Activated CD4-positive, alpha-beta T cell treated with anti-CD3 and anti-CD28 coated beads, Interleukin-2, Interleukin-6, amounts not matched to agents 100 ng/mL and 50 ng/mL, durations not matched to agents 16 hours and 8 hours (primary cell): ENCODE measurements around the gene SPTY2D1.
"Not testable (repeated sequence)": the region's sequence is repeated elsewhere in the genome, so short reads cannot be mapped to it uniquely, and the experiment has no call there.

Source experiments
- DNase-seq: peaks from one replicate; pipeline ENCODE4 v3.0.0-alpha.2; 2020

SPTY2D1 gene

DNA sequence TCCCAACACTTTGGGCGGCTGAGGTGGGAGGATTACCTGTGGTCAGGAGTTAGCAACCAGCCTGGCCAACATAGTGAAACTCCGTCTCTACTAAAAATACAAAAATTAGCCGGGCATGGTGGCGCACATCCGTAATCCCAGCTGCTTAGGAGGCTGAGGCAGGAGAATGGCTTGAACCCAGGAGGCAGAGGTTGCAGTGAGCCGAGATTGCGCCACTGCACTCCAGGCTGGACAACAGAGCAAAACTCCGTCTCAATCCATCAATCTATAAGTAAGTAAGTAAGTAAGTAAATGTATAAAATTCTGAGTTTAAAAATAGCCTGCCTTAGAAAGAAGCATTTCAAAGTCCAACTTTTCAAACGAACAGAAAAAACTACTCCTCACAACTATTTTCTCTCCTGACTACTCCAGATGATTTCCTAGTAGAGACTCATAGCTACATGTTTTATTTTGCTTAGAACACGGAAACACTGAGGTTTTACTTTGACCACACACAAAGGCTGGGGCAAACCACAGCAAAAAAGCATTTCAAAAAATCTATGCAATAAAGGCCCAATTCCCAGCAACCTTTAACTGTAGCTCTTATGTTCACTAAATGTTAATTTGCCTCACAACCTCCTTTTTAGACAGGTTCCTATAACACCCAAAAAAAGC, 16.3 kb downstream of the SPTY2D1 start:
- DNase-seq: peak; percentile 78

DNA sequence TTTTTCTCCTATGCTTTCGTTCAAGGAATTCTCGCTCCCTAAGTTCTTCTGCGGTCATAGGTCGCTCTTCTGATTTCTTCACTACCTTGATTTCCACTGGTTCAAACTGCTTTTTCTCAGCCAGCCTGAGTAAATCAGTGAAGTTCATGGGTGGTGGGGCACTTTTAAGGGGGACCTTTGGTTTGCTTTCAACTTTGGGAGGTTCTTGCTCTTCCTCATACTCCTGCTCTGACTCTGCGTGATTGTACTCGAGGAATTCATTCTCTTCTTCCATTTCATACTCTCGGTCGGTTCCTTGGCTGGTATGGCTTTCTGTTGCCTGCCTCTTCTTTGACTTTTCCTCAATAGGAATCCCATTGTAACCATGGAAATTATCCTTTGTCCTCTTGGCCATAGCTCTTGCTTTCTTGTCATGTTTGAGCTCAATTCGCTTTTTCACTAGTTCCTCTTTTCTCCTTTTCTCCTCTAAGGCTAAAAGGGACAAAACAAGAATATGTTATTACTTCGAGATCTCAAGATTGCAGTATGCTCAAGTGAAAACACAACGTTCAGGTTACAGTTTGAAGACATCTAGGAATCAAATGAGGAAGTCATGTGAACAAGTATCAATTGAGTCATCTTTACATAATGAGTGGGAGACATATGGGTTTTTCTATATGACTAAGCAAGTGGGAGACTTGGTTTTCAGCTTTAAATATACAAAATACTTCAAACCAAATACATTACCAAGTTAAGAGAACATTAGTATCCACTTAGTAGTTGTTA, 18.3 kb downstream of the SPTY2D1 start:
- peak; percentile 77 for DNase-seq

DNA sequence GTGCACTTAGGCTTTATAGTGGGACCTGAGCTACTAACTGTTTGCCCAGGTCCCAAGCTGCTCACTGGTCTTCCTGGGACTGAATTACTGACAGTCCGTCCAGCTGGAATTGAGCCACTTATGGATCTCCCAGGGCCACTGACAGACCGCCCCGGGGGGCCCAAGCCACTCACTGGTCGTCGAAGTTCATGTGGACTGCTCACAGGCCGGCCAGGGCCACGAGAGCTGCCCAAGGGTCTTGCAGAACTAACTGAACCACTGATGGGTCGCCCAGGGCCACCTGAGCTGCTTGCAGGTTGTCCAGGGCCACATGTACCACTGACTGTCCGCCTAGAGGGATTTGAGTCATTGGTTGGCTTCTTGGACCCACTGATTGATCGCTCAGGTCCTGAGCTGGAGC, 19.5 kb downstream of the SPTY2D1 start:
- no peak for DNase-seq

DNA sequence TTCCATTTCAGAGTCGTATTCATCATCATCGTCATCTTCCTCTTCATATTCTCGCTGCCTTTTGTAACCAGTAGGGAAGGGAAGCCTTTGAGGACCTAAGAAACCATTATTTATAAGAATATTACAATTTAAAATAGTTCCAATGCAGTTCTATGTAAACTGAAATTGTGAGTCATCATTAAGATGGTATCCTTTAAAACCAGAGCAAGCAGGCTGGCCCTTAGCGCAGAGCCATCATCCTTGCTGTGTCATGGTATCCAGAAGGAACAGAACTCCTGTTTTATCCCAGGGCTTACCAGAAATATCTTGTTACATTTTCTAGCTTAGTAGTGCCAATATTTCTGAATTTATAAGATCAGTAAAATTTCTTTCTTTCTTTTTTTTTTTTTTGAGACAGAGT, 21.7 kb downstream of the SPTY2D1 start:
- DNase-seq: no peak

DNA sequence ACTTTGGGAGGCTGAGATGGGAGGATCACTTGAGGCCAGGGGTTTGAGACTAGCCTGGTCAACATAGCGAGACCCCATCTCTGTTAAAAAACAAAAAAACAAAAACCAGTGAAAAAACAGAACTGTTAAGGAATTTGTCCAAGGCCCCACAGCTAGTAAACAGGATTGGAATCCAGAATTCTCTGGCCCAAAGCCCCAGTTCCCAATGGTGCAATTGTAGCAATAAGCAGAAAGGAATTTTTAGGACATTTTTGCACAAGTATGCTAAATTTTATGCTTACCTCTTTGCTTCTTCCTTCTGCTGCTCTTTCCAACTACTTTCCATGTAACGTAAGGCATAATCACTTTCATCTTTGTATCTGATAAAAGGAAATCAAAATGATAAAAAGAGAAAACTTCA, 22.9 kb downstream of the SPTY2D1 start:
- DNase-seq: no peak

DNA sequence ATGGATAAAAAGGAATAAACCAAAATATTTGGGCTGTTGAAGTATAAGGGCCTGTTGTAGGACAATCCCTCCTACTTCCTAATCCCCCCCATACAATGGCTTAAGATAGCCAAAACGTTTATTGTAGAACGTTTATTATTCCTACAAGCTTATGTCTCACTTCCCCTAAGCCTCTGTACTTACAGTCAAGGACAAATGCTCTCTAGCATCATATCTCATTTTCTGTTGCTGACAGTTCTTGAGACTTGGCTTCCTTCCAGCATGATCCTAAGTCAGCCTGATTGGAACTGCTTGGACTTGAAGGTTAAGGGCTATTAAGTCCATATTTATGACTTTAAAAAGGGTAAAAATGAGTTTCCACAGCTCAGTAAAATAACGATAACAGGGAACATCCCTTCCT, 25.8 kb downstream of the SPTY2D1 start:
- no peak for DNase-seq

DNA sequence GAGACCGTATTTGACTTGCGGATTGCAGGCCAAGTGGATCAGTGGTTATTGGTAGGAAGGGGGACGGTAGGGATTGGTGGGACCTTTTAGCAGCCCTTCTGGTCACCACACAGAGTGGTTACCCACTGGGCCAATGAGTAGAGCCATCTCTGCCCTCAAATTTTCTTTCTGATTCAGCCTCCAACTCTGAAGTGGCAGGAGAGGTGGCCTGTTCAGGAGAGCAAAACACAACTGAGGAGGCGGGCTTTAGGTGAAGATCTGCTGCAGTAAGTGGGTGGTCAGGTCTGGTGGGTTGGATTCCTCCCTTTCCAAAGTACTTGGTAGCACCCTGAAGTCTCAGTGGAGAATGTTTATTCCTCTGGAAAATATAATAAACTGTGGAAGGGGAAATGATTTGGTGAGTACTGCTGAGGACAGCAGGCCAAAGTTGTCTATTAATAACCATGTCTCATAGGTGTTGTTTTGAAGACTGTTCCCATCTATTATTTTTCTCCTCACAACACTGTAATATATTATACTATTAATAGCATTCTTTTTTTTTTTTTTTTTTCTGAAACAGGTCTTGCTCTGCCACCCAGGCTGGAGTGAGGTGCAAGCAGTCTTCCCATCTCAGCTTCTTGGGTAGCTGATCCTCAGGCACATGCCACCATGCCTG, 33.1 kb downstream of the SPTY2D1 start:
- DNase-seq: no peak

DNA sequence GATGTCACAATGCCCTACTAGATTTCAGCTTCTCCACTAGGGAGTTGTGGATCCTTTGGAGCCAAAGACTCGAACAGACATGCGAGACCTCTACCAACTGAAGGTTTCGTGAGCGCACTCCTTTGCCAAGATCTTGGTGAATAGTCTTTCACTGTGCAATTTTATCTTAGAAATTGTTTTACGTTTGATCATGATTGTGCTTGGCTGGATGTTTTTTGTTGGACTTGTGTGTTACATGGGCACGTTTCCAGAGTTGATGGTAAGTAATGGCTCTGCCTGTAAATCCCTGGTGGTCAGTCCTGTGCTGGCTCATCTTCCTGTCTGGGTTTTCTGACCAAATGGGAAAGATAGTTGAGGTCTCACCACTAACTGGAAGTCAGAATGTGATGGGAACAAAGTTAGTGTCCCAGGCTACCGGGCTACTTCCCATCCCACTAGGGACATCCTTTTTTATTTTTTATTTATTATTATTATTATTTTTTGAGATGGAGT, 34.4 kb downstream of the SPTY2D1 start, which contains the start of gene MISFA:
TSS of gene MISFA (plus strand) at position 51 of the 492 bp plus-strand sequence. CDS start at position 191, 140 bp downstream.
- DNase-seq: no peak

DNA sequence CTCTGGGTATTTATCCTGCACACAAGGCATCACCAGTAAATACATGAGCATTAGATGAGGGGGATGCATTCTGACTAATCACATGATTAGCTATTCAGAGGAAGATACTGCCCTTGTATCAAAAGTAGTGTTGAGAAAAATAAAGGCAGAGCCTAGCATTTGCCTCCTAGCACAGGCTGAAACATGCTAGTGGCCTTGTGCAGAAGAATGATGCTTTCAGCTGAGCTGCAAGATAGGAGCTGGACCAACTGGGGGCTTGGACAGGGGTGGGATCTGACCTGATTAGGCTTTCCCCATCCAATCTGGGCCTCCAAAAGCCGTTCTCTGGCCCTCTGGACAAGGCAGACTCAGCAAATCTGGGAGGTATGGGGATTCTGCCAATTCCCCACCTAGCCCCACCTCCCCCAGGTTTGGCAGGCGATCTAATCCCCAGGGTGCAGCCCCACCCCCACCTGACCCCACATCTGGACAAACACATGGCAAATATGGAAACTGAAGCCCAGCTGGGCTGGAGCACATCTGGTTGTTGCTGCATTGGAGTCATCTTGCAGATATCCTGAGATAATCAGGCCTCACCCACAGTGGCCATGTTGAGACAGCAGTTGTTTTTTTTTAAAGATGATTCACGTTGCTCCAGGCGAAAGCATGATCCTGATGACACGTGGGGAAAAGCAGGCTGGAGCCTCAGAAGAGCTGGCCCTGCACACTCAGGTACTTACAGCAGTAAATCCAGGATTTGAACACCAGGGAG, 39.0 kb downstream of the SPTY2D1 start:
- DNase-seq: no peak

DNA sequence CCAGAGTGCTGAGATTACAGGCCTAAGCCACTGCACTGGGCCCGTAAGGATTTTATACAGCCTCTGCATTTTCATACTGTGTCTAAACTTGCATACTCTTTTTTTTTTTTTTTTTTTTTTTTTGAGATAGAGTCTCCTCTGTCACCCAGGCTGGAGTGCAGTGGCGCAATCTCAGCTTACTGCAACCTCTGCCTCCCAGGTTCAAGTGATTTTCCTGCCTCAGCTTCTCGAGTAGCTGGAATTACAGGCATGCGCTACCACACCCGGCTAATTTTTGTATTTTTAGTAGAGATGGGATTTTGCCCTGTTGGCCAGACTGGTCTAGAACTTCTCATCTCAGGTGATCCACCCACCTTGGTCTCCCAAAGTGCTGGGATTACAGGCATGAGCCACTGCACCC, 40.1 kb downstream of the SPTY2D1 start:
- DNase-seq: not testable (repeated sequence)

DNA sequence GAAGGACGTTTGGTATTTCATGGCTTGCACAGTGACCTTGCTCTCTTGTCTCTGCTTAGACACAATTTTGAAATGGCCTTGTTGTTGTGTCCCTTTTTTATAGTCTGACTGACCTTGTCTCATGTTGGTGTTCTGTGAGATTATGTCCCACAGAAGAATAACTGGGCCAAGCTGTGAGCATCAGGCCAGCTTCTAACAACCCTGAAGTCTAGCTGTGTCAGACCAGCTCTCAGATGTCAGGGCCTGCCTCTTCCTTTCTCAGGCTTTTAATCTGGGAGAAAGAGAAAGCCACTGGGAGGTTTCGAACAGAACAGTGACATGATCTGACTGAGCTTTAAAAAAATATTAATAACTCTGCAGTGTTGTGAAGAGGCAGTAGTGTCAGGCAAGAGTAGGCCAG, 43.6 kb downstream of the SPTY2D1 start:
- DNase-seq: peak; percentile 7

DNA sequence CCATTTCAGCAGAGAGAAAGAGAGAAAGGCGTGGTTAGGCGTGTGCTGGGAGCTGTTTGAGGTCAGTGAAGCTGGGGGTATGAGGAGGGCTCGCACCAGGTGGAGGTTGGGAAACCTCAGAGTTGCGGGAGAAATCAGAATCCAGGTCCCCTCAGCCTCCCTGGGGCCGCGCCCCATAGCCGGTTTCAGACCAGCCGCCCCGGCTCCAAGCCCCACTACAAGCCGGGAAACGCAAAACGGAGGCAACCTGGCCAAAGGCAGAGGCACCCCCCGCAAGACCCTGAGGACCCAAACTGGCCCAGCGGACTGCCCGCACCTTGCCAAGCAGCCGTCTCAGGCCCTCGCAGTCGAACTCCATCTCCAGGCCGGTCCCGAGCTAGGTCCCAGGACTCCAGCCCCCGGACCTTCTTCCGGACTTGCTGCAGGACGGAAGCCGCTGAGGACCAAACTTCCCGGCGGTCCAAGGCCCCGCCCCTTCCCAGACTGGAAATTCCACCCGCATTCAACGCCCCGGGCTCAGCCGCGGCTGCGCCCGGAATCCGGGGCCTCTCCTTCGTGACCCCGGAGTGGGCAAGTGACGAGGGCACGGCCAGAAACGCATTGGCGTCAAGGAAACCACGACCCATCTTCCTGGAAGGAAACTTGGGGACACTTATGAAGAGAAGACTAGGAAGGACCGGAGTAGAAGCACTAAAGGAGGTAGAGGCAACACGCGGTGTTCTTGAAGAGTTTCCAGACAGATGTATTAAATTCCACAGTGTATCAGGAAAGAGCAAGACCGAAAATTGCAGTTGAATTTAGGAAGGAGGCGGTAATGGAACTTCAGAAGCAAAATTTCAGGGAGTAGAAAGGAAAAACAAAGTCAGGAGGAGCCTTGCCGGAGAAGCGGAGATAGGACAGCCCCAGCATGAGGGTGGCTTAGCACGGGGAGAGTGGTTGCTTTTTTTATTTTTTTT, 45.6 kb downstream of the SPTY2D1 start, which contains the start of gene UEVLD:
TSS of gene UEVLD (minus strand) at position 438 of the 956 bp plus-strand sequence. CDS start at position 358, 80 bp downstream.
- peak; percentile 73 for DNase-seq

DNA sequence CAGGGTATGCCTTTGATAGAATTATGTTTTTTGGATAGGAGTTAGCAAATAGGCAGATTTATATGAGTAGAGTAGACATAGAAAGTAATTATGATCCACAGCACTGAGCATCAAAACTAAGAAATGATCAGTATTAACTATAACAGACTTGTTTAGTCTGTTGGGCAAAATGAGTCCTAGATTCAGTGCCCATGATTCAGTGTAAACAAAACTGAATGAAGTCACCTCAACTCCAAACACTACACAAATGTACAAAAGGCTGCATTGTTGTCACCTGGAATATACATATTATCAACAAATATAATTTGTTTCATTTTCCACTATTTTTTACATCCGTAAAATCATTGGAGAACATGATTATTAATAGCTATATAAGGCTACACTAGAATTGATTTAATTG, 52.3 kb downstream of the SPTY2D1 start:
- no peak for DNase-seq

DNA sequence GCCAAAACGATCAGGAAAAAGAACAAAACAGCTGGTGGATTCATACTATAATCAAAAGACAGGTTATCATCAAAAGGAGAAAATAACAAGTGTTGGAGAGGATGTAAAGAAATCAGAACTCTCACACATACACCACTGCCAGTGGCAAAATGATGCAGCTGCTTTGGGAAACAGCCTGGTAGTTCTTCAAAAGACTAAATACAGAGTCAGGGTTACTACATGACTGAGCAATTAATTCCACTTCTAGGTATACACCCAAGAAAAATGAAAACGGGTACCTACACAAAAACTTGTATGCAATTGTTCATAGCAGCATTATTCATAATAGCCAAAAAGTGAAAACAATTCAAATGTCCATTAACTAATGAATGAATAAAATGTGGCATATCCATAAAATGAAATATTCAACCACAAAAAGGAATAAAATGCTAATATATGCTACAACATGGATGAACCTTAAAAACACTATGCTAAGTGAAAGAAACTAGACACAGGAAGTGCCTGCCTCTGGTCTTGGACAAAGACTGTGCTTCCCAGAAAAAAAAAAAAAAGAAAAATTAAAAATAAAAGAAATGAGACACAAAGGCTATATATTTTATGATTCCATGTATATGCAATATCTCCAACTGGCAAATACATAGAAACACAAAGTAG, 53.9 kb downstream of the SPTY2D1 start:
- DNase-seq: peak; percentile 11

DNA sequence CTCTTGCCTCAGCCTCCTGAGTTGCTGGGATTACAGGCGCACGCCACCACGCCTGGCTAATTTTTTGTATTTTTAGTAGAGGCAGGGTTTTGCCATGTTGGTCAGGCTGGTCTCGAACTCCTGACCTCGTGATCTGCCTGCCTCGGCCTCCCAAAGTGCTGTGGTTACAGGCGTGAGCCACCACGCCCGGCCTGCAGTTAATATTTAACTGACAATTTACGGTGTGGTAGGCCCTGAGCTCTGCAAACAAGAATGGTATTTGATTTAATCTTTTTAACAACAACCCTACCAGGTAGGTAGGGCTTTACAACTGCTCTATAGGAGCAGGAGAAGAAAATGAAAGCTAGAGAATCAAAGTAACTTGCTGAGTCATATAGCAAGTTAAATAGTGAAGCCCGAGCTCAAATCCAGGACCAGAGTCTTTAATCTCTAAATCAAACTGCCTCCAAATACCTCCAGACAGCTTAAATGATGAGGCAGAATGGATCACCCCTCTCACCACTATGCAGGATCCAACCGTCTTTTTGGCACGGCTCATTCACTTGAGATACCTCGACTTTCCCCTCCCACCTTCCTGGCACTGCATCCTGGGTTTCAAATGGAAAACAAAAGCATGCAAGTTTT, 55.1 kb downstream of the SPTY2D1 start:
- peak; percentile 60 for DNase-seq

DNA sequence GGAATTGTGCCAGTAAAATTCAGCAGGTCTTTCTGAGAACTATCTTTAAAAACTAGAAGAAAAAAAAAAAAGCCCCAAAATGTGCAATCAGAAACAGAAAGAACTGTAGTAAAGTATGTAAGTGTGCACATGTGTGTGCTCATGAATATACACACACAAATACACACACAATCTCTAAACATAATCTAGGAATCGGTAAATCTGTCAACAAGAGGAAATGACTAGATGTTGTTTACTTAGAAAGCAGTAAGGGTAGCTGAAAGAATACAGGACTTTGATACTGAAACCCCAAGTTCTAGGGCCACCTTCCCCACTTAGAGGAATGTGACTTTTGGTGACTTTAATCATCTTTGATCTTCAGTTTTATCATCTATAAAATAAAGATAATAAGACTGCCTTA, 58.8 kb downstream of the SPTY2D1 start:
- no peak for DNase-seq

DNA sequence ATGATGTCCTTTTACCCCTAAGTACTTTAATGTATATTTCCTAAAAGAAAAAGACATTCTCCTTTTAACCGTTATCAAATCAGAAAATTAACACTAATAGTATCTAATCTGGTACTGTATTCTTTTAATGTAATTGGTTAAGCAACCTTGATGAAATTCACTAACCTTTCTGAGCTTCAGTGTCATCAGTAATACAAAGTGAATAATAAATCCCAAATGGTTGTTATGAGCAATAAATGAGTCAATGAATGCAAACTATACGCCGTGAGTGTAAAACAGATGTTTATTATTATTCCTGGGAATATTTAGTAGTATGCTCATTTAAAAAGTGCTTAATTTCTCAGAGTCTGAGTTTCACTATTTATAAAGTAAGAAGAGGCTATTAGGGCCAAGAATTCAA, 67.1 kb downstream of the SPTY2D1 start:
- DNase-seq: no peak

DNA sequence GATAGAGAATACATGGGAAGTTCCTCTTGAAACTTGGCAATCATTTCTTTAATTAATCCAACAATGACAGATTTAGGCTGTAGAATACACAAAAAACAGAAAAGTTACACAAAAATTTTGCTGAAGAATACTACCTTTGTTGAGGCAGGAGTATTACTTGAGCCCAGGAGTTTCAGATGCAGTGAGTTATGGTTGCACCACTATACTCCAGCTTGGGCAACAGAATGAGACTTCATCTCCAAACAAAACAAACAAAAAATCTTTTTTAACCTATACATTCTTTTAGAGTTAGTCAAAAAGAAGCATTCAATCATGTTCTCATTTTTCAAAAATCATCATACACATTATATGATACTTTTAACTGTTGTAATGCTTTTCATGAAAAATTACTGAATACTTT, 67.7 kb downstream of the SPTY2D1 start:
- no peak for DNase-seq

DNA sequence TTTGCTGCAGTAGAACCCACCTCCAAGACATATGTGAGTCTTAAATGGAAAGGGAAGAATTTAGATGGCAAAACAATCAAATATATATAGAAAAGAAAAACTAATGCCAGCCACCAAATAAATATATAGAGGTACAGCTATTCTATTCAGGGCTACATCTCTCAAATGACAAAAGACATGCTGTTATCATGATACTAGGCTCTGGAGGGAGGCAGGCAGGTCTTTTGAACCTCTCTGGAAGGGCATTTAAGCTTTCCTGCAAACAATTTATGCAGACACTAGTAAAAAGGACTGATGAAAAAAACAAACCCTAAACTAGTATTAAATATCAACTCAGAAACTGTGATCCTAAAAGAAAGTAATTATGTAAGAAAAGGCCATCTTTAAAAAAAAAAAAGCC, 70.0 kb downstream of the SPTY2D1 start:
- DNase-seq: no peak

DNA sequence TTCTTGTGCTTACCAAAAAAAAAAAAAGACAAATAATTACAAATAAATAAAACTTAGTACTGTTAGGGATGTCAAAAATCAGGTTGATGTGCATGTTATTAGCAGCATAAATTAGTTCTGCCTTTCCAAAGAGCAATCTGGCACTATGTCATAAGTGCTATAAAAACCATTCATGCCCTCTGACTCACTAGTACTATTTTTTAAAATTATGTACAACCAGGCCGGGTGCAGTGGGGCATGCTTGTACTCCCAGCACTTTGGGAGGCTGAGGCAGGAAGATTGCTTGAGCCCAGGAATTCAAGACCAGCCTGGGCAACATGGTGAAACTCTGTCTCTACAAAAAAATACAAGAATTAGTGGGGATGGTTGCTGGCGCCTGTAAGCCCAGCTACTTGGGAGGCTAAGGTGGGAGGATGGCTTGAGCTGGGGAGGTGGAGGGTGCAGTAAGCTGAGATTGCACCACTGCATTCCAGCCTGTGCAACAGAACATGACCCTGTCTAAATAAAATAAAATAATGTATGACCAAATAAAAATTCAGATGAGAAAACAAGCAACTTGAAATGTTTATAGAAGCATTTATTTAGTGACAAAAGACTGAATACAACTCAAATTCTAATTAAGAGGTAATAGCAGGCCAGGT, 70.9 kb downstream of the SPTY2D1 start:
- DNase-seq: no peak
